ENCODE results near the gene ECEL1. TPM values are rescaled to one million over a fixed set of nuclear protein-coding genes. Genes with fewer than 3 reads are reported as not detected.

The ECEL1 gene
- total and polyA plus RNA-seq, 9 of the 15 experiments (the other 6 are each of a cell fraction or from before 2014, with no cell fraction given), result 0.09 TPM; not detected in 8

DNA sequence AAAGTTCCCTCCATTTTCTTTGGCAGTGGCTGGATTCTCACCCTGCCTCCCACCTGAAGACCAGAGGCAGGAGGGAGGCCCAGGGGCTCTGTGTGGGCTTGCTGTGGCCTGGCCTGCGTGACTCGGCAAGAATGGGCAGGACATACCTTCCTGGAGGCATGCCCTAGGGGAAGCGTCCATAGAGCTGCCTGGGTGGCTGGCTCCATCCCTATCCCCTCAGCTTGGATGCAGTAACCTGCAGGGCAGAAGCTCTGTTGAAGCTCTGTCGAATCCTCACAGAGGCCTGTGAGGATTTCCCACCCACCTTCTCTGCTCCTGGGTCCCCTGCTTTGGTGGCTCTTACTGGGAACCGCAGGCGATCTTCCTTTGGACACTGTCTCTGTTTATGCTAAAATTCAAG is 31.2 kb upstream of the ECEL1 start:
- Histone ChIP-seq H3K9me1 (ENCODE audit: control insufficient read depth, insufficient read depth, low read length) (no peaks in the 10 kb centered on the region), H3K9ac (ENCODE audit: insufficient read depth in 1 of 2, low read depth in 2 of 2, low read length in 2 of 2) (no peak overlapping the region), H3K36me3 (ENCODE audit: control insufficient read depth, insufficient read depth, low read length) (no peaks in the 10 kb centered on the region), H3K27ac (ENCODE audit: extremely low read depth, low read depth, low read length) (no peak overlapping the region), H3K27me3 (ENCODE audit: control insufficient read depth in 2 of 2, insufficient read depth in 2 of 2, low read length in 2 of 2) (peaks cover 0 to 56% of the 10 kb centered on the region in 2 experiments; a peak in 3 of 5 replicates), H3K4me3 (no peak overlapping the region), H3K79me2 (ENCODE audit: control insufficient read depth, insufficient read depth, low read length) (no peaks in the 10 kb centered on the region), H3K4me1 (replicated peaks in 1 of 2; ENCODE audit: control insufficient read depth in 2 of 2, insufficient read depth in 2 of 2, low read length in 2 of 2) (peaks cover 0 to 22% of the 10 kb centered on the region in 2 experiments; a peak in 2 of 5 replicates), H3K4me2 (ENCODE audit: insufficient read depth, low read length) (no peak overlapping the region), H2AFZ (ENCODE audit: low read depth, low read length) (no peak overlapping the region), H4K20me1 (replicated peaks; ENCODE audit: control insufficient read depth, insufficient read depth, low read length) (no peaks in the 10 kb centered on the region), H3K9me3 (replicated peaks; ENCODE audit: control insufficient read depth, insufficient read depth, low read depth, low read length) (no peaks in the 10 kb centered on the region)
- no TSS peak for BruUV-seq (replicated peaks)
- DNase-seq (ENCODE audit: extremely low read depth in 1 of 4, low spot score in 3 of 4), result no peak
- intact Hi-C loops (cut with micrococcal nuclease), result no loop called here
- ATAC-seq, result no peak
- ChIA-PET POLR2A (no interaction called here), CTCF (ENCODE audit: low intra/inter-chr PET ratio) (no interaction called here)
- FAIRE-seq, result no peak
- WGBS (ENCODE audit: insufficient coverage, low coverage, missing lambda C conversion rate), result 3% methylated on average over 4 of the region's 6 CpGs
- TF ChIP-seq EP400 (IDR thresholded peaks at IDR 0.05), result no peak
- no peak for TF ChIP-seq RBM17 (IDR thresholded peaks at IDR 0.05; ENCODE audit: borderline replicate concordance, low read depth, low read length)
- no peak for TF ChIP-seq DDX20 (tag; IDR thresholded peaks at IDR 0.05; ENCODE audit: low read depth)
- no peak for TF ChIP-seq NCOR1 (IDR thresholded peaks at IDR 0.05)
- no peak for TF ChIP-seq NFRKB (IDR thresholded peaks at IDR 0.05; ENCODE audit: low read depth)
- no peak for TF ChIP-seq C11orf30 (IDR thresholded peaks at IDR 0.05; ENCODE audit: low read depth)
- no peak for TF ChIP-seq HDAC2 (IDR thresholded peaks at IDR 0.05)
- in situ Hi-C loops (cut with MboI), result loop anchor here (10.0 kb wide), 1 partner anchor 614 kb away; no protein-coding TSS in a partner anchor

GRCh38 chr2:232516551-232516950 is 28.9 kb upstream of the ECEL1 start:
- Histone ChIP-seq H3K9ac (ENCODE audit: insufficient read depth in 1 of 2, low read depth in 2 of 2, low read length in 2 of 2) (no peak overlapping the region), H3K36me3 (ENCODE audit: control insufficient read depth, insufficient read depth, low read length) (no peaks in the 10 kb centered on the region), H3K9me1 (ENCODE audit: control insufficient read depth, insufficient read depth, low read length) (no peaks in the 10 kb centered on the region), H2AFZ (ENCODE audit: low read depth, low read length) (no peak overlapping the region), H3K79me2 (ENCODE audit: control insufficient read depth, insufficient read depth, low read length) (no peaks in the 10 kb centered on the region), H3K27me3 (ENCODE audit: control insufficient read depth in 2 of 2, insufficient read depth in 2 of 2, low read length in 2 of 2) (peaks cover 0 to 58% of the 10 kb centered on the region in 2 experiments; a peak in 3 of 5 replicates), H3K9me3 (replicated peaks; ENCODE audit: control insufficient read depth, insufficient read depth, low read depth, low read length) (no peaks in the 10 kb centered on the region), H3K4me2 (ENCODE audit: insufficient read depth, low read length) (no peak overlapping the region), H3K4me3 (no peak overlapping the region), H3K27ac (ENCODE audit: extremely low read depth, low read depth, low read length) (no peak overlapping the region), H3K4me1 (replicated peaks in 1 of 2; ENCODE audit: control insufficient read depth in 2 of 2, insufficient read depth in 2 of 2, low read length in 2 of 2) (peaks cover 0 to under 1% of the 10 kb centered on the region in 2 experiments; a peak in 1 of 5 replicates), H4K20me1 (replicated peaks; ENCODE audit: control insufficient read depth, insufficient read depth, low read length) (no peaks in the 10 kb centered on the region)
- DNase-seq (ENCODE audit: extremely low read depth in 1 of 4, low spot score in 3 of 4) (no peak), ATAC-seq (no peak), FAIRE-seq (no peak)
- BruUV-seq (replicated peaks), result no TSS peak
- intact Hi-C loops (cut with micrococcal nuclease), result no loop called here
- ChIA-PET POLR2A (no interaction called here), CTCF (ENCODE audit: low intra/inter-chr PET ratio) (no interaction called here)
- in situ Hi-C loops (cut with MboI), result loop anchor here (10.0 kb wide), 1 partner anchor 612 kb away; no protein-coding TSS in a partner anchor
- WGBS (ENCODE audit: insufficient coverage, low coverage, missing lambda C conversion rate), result 0% methylated on average over 3 of the region's 3 CpGs
- TF ChIP-seq, protein P1, sequence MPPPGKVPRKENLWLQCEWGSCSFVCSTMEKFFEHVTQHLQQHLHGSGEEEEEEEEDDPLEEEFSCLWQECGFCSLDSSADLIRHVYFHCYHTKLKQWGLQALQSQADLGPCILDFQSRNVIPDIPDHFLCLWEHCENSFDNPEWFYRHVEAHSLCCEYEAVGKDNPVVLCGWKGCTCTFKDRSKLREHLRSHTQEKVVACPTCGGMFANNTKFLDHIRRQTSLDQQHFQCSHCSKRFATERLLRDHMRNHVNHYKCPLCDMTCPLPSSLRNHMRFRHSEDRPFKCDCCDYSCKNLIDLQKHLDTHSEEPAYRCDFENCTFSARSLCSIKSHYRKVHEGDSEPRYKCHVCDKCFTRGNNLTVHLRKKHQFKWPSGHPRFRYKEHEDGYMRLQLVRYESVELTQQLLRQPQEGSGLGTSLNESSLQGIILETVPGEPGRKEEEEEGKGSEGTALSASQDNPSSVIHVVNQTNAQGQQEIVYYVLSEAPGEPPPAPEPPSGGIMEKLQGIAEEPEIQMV (tag; conservative IDR thresholded peaks at IDR 0.05; ENCODE audit: low read depth), result no peak
- no peak for TF ChIP-seq TRIM24 (IDR thresholded peaks at IDR 0.05)
- no peak for TF ChIP-seq ZNF507 (tag; conservative IDR thresholded peaks at IDR 0.05)
- no peak for TF ChIP-seq PHB (CRISPR knock-in tag; IDR thresholded peaks at IDR 0.05)
- no peak for TF ChIP-seq ZNF277 (CRISPR knock-in tag; IDR thresholded peaks at IDR 0.05; ENCODE audit: borderline replicate concordance)
- no peak for TF ChIP-seq CHD1 (IDR thresholded peaks at IDR 0.05; ENCODE audit: low read length)
- no peak for TF ChIP-seq CCAR2 (IDR thresholded peaks at IDR 0.05; ENCODE audit: low read depth, low read length)
- no peak for TF ChIP-seq ZNF124 (CRISPR knock-in tag; IDR thresholded peaks at IDR 0.05)
